H9 (cell line): ENCODE measurements around the gene SMYD5. TPM values are rescaled to one million over a fixed set of nuclear protein-coding genes. Genes with fewer than 3 reads are reported as not detected.

Experiments used
- DNase-seq: peaks from one replicate; pipeline ENCODE4 v3.0.0-alpha.2; 2017
- H2AFZ ChIP-seq: one replicate; pipeline ENCODE4 v1.6.1; 2013; ENCODE audit warnings: mild to moderate bottlenecking, low read length, control low read depth, moderate library complexity
- H2AK5ac ChIP-seq: 2 replicates; pipeline ENCODE4 v1.6.1; 2013; ENCODE audit warnings: low read length, control low read depth, mixed read lengths; ENCODE audit not compliant: insufficient read length
- H2BK120ac ChIP-seq: one replicate; pipeline ENCODE4 v1.6.1; 2013; ENCODE audit warnings: low read depth, mild to moderate bottlenecking, low read length, control low read depth, inconsistent platforms; ENCODE audit not compliant: poor library complexity, severe bottlenecking
- H2BK12ac ChIP-seq: 2 replicates; pipeline ENCODE4 v1.6.1; 2013; ENCODE audit warnings: low read length, control low read depth, mixed read lengths, low read depth; ENCODE audit not compliant: insufficient read length
- H2BK15ac ChIP-seq: 2 replicates; pipeline ENCODE4 v1.6.1; 2013; ENCODE audit warnings: low read depth, low read length, control low read depth
- H2BK20ac ChIP-seq: one replicate; pipeline ENCODE4 v1.6.1; 2013; ENCODE audit warnings: low read depth, mild to moderate bottlenecking, low read length, control low read depth, inconsistent platforms; ENCODE audit not compliant: poor library complexity, severe bottlenecking
- H2BK5ac ChIP-seq: 2 replicates; pipeline ENCODE4 v1.6.1; 2013; ENCODE audit warnings: low read length, control low read depth, mixed read lengths; ENCODE audit not compliant: insufficient read length
- H3K14ac ChIP-seq: 2 replicates; pipeline ENCODE4 v1.6.1; 2013; ENCODE audit warnings: low read length, control low read depth; ENCODE audit not compliant: insufficient read depth
- H3K18ac ChIP-seq: 2 replicates; pipeline ENCODE4 v1.6.1; 2013; ENCODE audit warnings: low read depth, mild to moderate bottlenecking, mixed read lengths, low read length, control low read depth; ENCODE audit not compliant: insufficient read length
- H3K23ac ChIP-seq: 2 replicates; pipeline ENCODE4 v1.6.1; 2013; ENCODE audit warnings: low read length, control low read depth, mixed read lengths, low read depth; ENCODE audit not compliant: insufficient read length
- H3K23me2 ChIP-seq: 2 replicates; pipeline ENCODE4 v1.6.1; 2013; ENCODE audit warnings: low read depth, mild to moderate bottlenecking, mixed read lengths, low read length, control low read depth; ENCODE audit not compliant: insufficient read length, poor library complexity, severe bottlenecking
- H3K27ac ChIP-seq: 2 replicates; pipeline ENCODE4 v1.5.1; 2013; ENCODE audit warnings: low read length, control low read depth, mixed read lengths, low read depth; ENCODE audit not compliant: insufficient read length
- H3K27me3 ChIP-seq: 2 replicates; pipeline ENCODE4 v1.6.1; 2013; ENCODE audit warnings: low read length, control low read depth, inconsistent platforms; ENCODE audit not compliant: insufficient read depth
- H3K4ac ChIP-seq: 2 replicates; pipeline ENCODE4 v1.6.1; 2013; ENCODE audit warnings: low read depth, mild to moderate bottlenecking, control low read depth, inconsistent platforms, low read length, moderate library complexity
- H3K4me1 ChIP-seq: 2 replicates; pipeline ENCODE4 v1.6.1; 2013; ENCODE audit warnings: low read length, control low read depth, inconsistent platforms; ENCODE audit not compliant: insufficient read depth
- H3K4me2 ChIP-seq: 2 replicates; pipeline ENCODE4 v1.6.1; 2013; ENCODE audit warnings: low read length, control low read depth, mixed read lengths; ENCODE audit not compliant: insufficient read length, insufficient read depth
- H3K56ac ChIP-seq: 2 replicates; pipeline ENCODE4 v1.6.1; 2013; ENCODE audit warnings: low read depth, mild to moderate bottlenecking, mixed read lengths, low read length, control low read depth; ENCODE audit not compliant: insufficient read length
- H3K79me1 ChIP-seq: 2 replicates; pipeline ENCODE4 v1.6.1; 2013; ENCODE audit warnings: low read depth, mild to moderate bottlenecking, moderate library complexity, low read length, control low read depth, inconsistent platforms; ENCODE audit not compliant: insufficient read depth, poor library complexity, severe bottlenecking
- H3K79me2 ChIP-seq: 2 replicates; pipeline ENCODE4 v1.6.1; 2013; ENCODE audit warnings: low read length, control low read depth, inconsistent platforms; ENCODE audit not compliant: insufficient read depth
- H3K9ac ChIP-seq: 2 replicates; pipeline ENCODE4 v1.6.1; 2013; ENCODE audit warnings: low read length, control low read depth, mixed read lengths; ENCODE audit not compliant: insufficient read length; ENCODE audit errors: extremely low read depth
- H3K9me3 ChIP-seq: one replicate; pipeline ENCODE4 v1.6.1; 2013; ENCODE audit warnings: low read depth, low read length, inconsistent platforms; ENCODE audit not compliant: control insufficient read depth
- H3T11ph ChIP-seq: one replicate; pipeline ENCODE4 v1.6.1; 2013; ENCODE audit warnings: mild to moderate bottlenecking, low read length, control low read depth, inconsistent platforms
- H4K20me1 ChIP-seq: one replicate; pipeline ENCODE4 v1.6.1; 2013; ENCODE audit not compliant: control insufficient read depth, insufficient read length, insufficient read depth
- H4K5ac ChIP-seq: 2 replicates; pipeline ENCODE4 v1.6.1; 2013; ENCODE audit warnings: low read depth, mild to moderate bottlenecking, mixed read lengths, low read length, control low read depth; ENCODE audit not compliant: insufficient read length
- H4K8ac ChIP-seq: replicated peaks from 2 replicates; pipeline ENCODE4 v1.6.1; 2013; ENCODE audit warnings: low read length, control low read depth, mixed read lengths, low read depth; ENCODE audit not compliant: insufficient read length
- H4K91ac ChIP-seq: 2 replicates; pipeline ENCODE4 v1.6.1; 2013; ENCODE audit warnings: low read depth, mild to moderate bottlenecking, moderate library complexity, mixed read lengths, low read length, control low read depth; ENCODE audit not compliant: insufficient read length
- H3K27ac Mint-ChIP-seq, 3 experiments: 2 replicates in 2 of 3; 3 replicates in 1 of 3; pipeline ENCODE4 v1.8.0; 2020 to 2021; ENCODE audit warnings: mixed read lengths in 3 of 3, mild to moderate bottlenecking in 1 of 3, moderate library complexity in 1 of 3
- H3K27me3 Mint-ChIP-seq: 2 replicates; pipeline ENCODE4 v1.8.0; 2021; ENCODE audit warnings: low read depth, mild to moderate bottlenecking, moderate library complexity, mixed read lengths
- H3K36me3 Mint-ChIP-seq, 3 experiments: 2 replicates in 2 of 3; 3 replicates in 1 of 3; pipeline ENCODE4 v1.8.0; 2020 to 2021; ENCODE audit warnings: low read depth in 3 of 3, mixed read lengths in 3 of 3; ENCODE audit not compliant: insufficient read depth in 1 of 3
- H3K4me1 Mint-ChIP-seq, 2 experiments: 2 replicates each; pipeline ENCODE4 v1.8.0; 2020; ENCODE audit warnings: mixed read lengths in 2 of 2
- H3K4me3 Mint-ChIP-seq, 2 experiments: 2 replicates in 1 of 2; 3 replicates in 1 of 2; pipeline ENCODE4 v1.8.0; 2020 to 2021; ENCODE audit warnings: mild to moderate bottlenecking in 2 of 2, mixed read lengths in 2 of 2, moderate library complexity in 1 of 2
- H3K9me3 Mint-ChIP-seq, 2 experiments: 2 replicates in 1 of 2; 3 replicates in 1 of 2; pipeline ENCODE4 v1.8.0; 2020; ENCODE audit warnings: mild to moderate bottlenecking in 2 of 2, mixed read lengths in 2 of 2, moderate library complexity in 1 of 2
- CTCF ChIP-seq: fragments of 200-600 bp; sonication (generic); conservative IDR thresholded peaks from 3 replicates; pipeline ENCODE4 v1.8.0; 2021; ENCODE audit warnings: antibody characterized with exemption, mild to moderate bottlenecking
- WGBS: extraction: QIAGEN DNeasy Blood & Tissue Kit; methylation state at CpG from one replicate; pipeline ENCODE4 v1.1.7; 2013; ENCODE audit warnings: missing lambda C conversion rate, low lambda C conversion rate, mixed read lengths; ENCODE audit not compliant: insufficient read length; ENCODE audit errors: extremely low coverage; 5-methylcytosine and 5-hydroxymethylcytosine counted together
- total RNA-seq: library from RNA; stranded (reverse); gene quantifications from 2 replicates; pipeline ENCODE4 v1.2.1, GENCODE V29; 2021

SMYD5 gene
- total RNA-seq, 1 experiment from 2014 or later, result 45.2 TPM

DNA sequence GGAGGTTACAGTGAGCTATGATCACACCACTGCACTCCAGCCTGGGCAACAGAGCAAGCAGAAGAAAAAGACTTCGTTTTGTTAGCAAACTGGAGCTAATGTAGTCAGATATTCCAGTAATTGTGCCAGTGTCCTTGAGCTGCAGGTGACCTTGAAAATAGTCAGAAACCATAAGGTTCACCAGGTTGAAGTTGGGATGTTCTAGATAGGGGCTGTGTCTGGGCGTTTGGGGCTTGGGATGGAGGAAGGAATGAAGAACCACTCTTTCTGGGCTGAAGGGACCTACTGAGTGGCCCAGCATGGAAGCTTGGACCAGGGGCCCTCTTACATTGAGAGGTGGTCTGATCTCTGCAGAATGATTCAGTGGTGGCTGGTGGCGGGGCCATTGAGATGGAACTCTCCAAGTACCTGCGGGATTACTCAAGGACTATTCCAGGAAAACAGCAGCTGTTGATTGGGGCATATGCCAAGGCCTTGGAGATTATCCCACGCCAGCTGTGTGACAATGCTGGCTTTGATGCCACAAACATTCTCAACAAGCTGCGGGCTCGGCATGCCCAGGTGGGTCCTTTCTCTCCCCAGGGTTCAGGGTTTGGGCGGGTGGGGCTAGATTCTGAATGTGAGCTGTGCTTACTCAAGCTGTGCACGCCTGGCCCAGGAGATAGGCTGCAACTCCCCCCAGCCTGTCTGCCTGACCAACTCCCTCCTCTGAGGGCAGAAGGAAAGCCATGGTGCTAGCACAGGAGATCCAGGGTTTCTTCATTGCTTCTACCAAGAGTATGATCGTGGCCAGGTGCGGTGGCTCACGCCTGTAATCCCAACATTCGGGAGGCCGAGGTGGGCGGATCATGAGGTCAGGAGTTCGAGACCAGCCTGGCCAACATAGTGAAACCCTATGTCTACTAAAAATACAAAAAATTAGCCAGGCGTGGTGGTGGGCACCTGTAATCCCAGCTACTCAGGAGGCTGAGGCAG lies 37.1 kb downstream of the SMYD5 start:
- H3K4me1 ChIP-seq, result no peaks in the 10 kb centered on the region
- no peak overlapping the region for H3K18ac ChIP-seq
- no peak overlapping the region for H3K27ac ChIP-seq
- no peaks in the 10 kb centered on the region for H3K27me3 Mint-ChIP-seq
- no peaks in the 10 kb centered on the region for H3K79me1 ChIP-seq
- H3T11ph ChIP-seq, result no peak overlapping the region
- no peak overlapping the region; a peak in 1 of 7 replicates for H3K27ac Mint-ChIP-seq
- DNase-seq, result no peak
- no peak overlapping the region for H3K56ac ChIP-seq
- no peak overlapping the region for H3K14ac ChIP-seq
- H3K27me3 ChIP-seq, result no peaks in the 10 kb centered on the region
- H3K79me2 ChIP-seq, result no peaks in the 10 kb centered on the region
- H2BK15ac ChIP-seq, result no peak overlapping the region
- H4K91ac ChIP-seq, result no peak overlapping the region
- H4K5ac ChIP-seq, result no peak overlapping the region
- no peak overlapping the region for H3K9ac ChIP-seq
- no peak overlapping the region for H3K4me3 Mint-ChIP-seq
- no peak overlapping the region for H2BK120ac ChIP-seq
- peaks cover 53 to 87% (median 69%) of the 10 kb centered on the region in 3 experiments for H3K36me3 Mint-ChIP-seq
- no peak overlapping the region for H3K4ac ChIP-seq
- H3K23me2 ChIP-seq, result no peaks in the 10 kb centered on the region
- H2AFZ ChIP-seq, result no peak overlapping the region
- no peak overlapping the region for H2BK5ac ChIP-seq
- H3K9me3 ChIP-seq, result no peaks in the 10 kb centered on the region
- no CpG with 5 or more reads among the region's 17 CpGs for WGBS
- H3K4me2 ChIP-seq, result no peak overlapping the region
- no peak overlapping the region for H2AK5ac ChIP-seq
- H4K8ac ChIP-seq, result no peak overlapping the region
- H4K20me1 ChIP-seq, result no peaks in the 10 kb centered on the region
- no peak for TF ChIP-seq CTCF
- H3K23ac ChIP-seq, result no peak overlapping the region
- peaks cover 4 to 10% of the 10 kb centered on the region in 2 experiments for H3K4me1 Mint-ChIP-seq
- H2BK12ac ChIP-seq, result no peak overlapping the region
- H2BK20ac ChIP-seq, result no peak overlapping the region
- H3K9me3 Mint-ChIP-seq, result no peaks in the 10 kb centered on the region
